Upper lobe of right lung (tissue), 1 donor: ENCODE measurements around the gene NDST1. TPM values are rescaled to one million over a fixed set of nuclear protein-coding genes. Genes with fewer than 3 reads are reported as not detected.

Experiments used
- ATAC-seq: fragments of 200-7000 bp; cut with Tn5 transposase; one replicate; pipeline ENCODE4 v1.9.1; 2020; ENCODE audit warnings: mild to moderate bottlenecking, moderate library complexity
- DNase-seq: peaks from one replicate; pipeline ENCODE4 v3.0.0-alpha.2; 2020
- H3K27ac ChIP-seq: fragments of 200-600 bp; one replicate; pipeline ENCODE4 v1.8.0; 2022
- H3K27me3 ChIP-seq: fragments of 200-600 bp; one replicate; pipeline ENCODE4 v1.8.0; 2022; ENCODE audit warnings: mild to moderate bottlenecking
- H3K36me3 ChIP-seq: fragments of 200-600 bp; one replicate; pipeline ENCODE4 v1.8.0; 2022
- H3K4me1 ChIP-seq: fragments of 200-600 bp; one replicate; pipeline ENCODE4 v1.8.0; 2022
- H3K4me3 ChIP-seq: fragments of 200-600 bp; one replicate; pipeline ENCODE4 v1.8.0; 2022; ENCODE audit warnings: mild to moderate bottlenecking
- H3K9me3 ChIP-seq: fragments of 200-600 bp; one replicate; pipeline ENCODE4 v1.8.0; 2022
- intact Hi-C: fragments of 100-400 bp; cut with DNase I; formaldehyde crosslinking; loops from one replicate; pipeline ENCODE4 v1.11.0; 2022
- total RNA-seq: library from RNA; stranded (reverse); fragmentation: NEBNext Ultra II Directional; extraction: Animal tissue kit (Norgen Biotek cat#: 25700); gene quantifications from one replicate; pipeline ENCODE4 v1.2.1, GENCODE V29; 2021
- TF ChIP-seq, protein P1 (sequence below): fragments of 200-600 bp; IDR thresholded peaks from one replicate; pipeline ENCODE4 v1.8.0; 2022; ENCODE audit warnings: antibody characterized with exemption
- donor health status: DM: no; HTN: yes; CAD: no; lungs with severe emphysema.

The NDST1 gene
- total RNA-seq, 1 donor from 2014 or later, result 143 TPM

DNA sequence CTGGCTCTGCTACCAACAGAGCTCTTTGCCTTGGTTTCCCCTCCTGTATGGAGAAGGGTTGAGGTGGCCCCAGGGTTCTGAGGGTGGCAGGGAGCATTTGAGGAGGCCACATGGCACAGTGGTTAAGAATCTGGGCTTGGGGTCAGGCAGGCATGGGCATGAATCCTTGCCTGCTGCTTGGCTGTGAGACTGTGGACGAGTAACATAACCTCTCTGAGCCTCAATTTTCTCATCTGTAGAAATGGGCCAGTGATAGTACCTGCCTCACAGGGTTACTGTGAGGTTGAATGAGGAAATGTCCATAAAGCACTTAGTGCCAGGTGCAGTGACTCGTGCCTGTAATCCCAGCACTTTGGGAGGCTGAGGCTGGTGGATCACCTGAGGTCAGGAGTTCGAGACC lies 5.1 kb upstream of the NDST1 start:
- no peaks in the 10 kb centered on the region for H3K36me3 ChIP-seq
- no peak overlapping the region for H3K4me3 ChIP-seq
- H3K9me3 ChIP-seq, result no peaks in the 10 kb centered on the region
- no peak for DNase-seq
- intact Hi-C loops, result no loop called here
- H3K27ac ChIP-seq, result peak overlapping the region; percentile 56
- ATAC-seq, result no peak
- TF ChIP-seq, protein P1, sequence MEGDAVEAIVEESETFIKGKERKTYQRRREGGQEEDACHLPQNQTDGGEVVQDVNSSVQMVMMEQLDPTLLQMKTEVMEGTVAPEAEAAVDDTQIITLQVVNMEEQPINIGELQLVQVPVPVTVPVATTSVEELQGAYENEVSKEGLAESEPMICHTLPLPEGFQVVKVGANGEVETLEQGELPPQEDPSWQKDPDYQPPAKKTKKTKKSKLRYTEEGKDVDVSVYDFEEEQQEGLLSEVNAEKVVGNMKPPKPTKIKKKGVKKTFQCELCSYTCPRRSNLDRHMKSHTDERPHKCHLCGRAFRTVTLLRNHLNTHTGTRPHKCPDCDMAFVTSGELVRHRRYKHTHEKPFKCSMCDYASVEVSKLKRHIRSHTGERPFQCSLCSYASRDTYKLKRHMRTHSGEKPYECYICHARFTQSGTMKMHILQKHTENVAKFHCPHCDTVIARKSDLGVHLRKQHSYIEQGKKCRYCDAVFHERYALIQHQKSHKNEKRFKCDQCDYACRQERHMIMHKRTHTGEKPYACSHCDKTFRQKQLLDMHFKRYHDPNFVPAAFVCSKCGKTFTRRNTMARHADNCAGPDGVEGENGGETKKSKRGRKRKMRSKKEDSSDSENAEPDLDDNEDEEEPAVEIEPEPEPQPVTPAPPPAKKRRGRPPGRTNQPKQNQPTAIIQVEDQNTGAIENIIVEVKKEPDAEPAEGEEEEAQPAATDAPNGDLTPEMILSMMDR, result no peak
- peaks cover 95% of the 10 kb centered on the region for H3K4me1 ChIP-seq
- no peaks in the 10 kb centered on the region for H3K27me3 ChIP-seq

DNA sequence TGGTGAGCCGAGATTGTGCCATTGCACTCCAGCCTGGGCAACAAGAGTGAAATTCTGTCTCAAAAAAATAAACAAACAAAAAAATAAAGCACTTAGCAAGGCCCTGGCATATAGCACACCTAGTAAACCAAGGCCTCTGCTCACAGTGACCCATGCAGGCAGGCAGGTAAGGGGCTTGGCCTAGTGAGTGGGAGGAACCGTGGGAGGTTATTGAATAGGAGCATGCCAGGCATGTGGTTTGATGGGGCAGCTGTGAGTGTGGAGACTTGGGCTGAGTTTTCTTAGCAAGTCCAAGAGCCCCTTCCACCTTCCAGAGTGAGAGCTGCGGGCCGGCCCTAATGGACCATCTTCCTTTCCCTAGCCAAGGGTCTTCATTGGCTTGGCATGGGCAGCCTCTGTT lies 4.5 kb upstream of the NDST1 start:
- H3K9me3 ChIP-seq, result no peaks in the 10 kb centered on the region
- H3K4me1 ChIP-seq, result peaks cover 93% of the 10 kb centered on the region
- ATAC-seq (no peak), DNase-seq (no peak)
- H3K27ac ChIP-seq, result peak overlapping the region; percentile 56
- H3K27me3 ChIP-seq, result no peaks in the 10 kb centered on the region
- intact Hi-C loops, result no loop called here
- TF ChIP-seq, protein P1, result no peak
- no peak overlapping the region for H3K4me3 ChIP-seq
- H3K36me3 ChIP-seq, result no peaks in the 10 kb centered on the region

DNA sequence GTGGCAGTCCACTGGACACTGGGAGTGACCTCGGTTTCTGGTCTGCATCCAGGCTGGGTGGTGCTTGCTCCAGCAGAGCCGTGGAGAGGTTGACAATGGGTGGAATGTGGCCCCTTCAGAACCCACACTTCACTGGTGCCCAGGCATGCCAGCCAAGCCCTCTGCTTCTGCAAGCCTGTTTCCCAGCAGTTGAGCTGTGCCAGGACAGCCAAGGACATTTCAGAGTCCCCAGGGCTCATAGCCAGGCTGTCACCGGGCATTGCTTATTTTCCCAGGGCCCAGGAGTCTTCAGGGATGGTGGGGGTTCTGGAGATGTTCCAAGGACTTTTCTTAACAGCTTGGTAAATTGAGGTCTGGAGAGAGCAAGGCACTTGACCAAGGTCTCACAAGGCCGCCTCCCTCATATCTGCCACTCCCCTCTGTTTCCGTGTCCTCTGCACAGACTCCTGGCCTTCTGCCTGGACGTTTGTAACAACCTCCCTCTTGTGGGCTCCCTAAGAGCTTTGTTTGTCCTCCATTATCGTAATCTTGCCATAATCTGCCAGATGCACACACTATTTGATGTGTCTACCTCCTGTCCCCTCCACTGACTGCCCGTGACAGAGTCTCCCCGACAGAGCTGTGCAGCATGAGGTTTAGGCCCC lies 3.8 kb upstream of the NDST1 start:
- peak overlapping the region; percentile 59 for H3K27ac ChIP-seq
- no peaks in the 10 kb centered on the region for H3K27me3 ChIP-seq
- DNase-seq (peak; percentile 92), ATAC-seq (peak; percentile 81)
- TF ChIP-seq, protein P1, result no peak
- H3K36me3 ChIP-seq, result no peaks in the 10 kb centered on the region
- H3K4me1 ChIP-seq, result peaks cover 91% of the 10 kb centered on the region
- intact Hi-C loops, result no loop called here
- H3K4me3 ChIP-seq, result no peak overlapping the region
- H3K9me3 ChIP-seq, result no peaks in the 10 kb centered on the region

DNA sequence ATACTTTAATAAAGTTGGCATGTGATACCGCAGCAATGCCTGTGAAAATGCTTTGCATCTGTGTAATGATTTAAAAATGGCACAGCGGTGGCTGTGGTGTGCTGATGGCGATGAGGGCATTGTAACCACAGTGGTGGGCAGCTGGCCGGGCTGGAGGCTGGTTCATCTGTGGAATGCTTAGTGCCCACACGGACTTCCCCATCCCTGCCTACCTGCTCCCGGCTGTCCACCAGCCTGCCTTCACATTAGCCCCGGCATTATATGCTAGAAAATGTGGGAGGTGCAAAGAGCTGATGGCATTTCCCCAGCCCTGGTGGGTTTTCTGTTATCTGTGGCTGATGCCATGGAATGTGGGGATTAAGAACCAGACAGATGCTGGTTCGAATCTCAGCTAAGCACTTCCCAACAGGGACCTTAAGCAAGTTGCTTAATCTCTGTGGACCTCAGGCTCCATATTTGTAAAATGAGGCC lies 2.9 kb upstream of the NDST1 start:
- H3K9me3 ChIP-seq, result no peaks in the 10 kb centered on the region
- H3K4me3 ChIP-seq, result no peak overlapping the region
- H3K27ac ChIP-seq, result peak overlapping the region; percentile 59
- ATAC-seq (no peak), DNase-seq (no peak)
- intact Hi-C loops, result no loop called here
- TF ChIP-seq, protein P1, result no peak
- no peaks in the 10 kb centered on the region for H3K36me3 ChIP-seq
- peaks cover 92% of the 10 kb centered on the region for H3K4me1 ChIP-seq
- no peaks in the 10 kb centered on the region for H3K27me3 ChIP-seq

DNA sequence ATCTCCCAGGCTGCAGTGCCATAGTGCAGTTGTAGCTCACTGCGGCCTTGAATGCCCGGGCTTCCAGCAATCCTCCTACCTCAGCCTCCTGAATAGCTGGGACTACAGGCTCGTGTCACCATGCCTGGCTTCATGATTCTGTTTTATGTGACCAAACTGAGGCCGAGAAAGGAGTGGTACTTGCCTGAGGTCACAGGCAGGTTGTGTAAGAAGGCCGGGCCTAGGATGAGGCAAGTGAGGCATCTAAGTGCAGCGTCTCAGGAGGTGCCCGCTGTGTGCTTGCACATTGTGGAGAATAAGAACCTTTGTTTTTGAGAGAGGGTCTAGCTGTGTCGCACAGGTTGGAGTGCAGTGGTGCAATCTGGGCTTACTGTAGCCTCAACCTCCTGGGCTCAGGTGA lies 2.1 kb upstream of the NDST1 start:
- H3K27me3 ChIP-seq, result no peaks in the 10 kb centered on the region
- H3K9me3 ChIP-seq, result no peaks in the 10 kb centered on the region
- peak overlapping the region; percentile 32 for H3K27ac ChIP-seq
- TF ChIP-seq, protein P1, result no peak
- no peaks in the 10 kb centered on the region for H3K36me3 ChIP-seq
- DNase-seq (no peak), ATAC-seq (no peak)
- peaks cover 89% of the 10 kb centered on the region for H3K4me1 ChIP-seq
- no peak overlapping the region for H3K4me3 ChIP-seq
- intact Hi-C loops, result no loop called here
